ENCODE data around the gene SPATA2.

Gene SPATA2

GRCh38 chr20:49894073-49894470 lies 21.3 kb downstream of the SPATA2 start:
- TF ChIP-seq CSRNP3 (CRISPR knock-in tag; IDR thresholded peaks at IDR 0.05): no peak
- no peak for TF ChIP-seq ESRRG (CRISPR knock-in tag; IDR thresholded peaks at IDR 0.05)
- no peak for TF ChIP-seq RARB (CRISPR knock-in tag; IDR thresholded peaks at IDR 0.05)
- no peak for TF ChIP-seq OSR1 (CRISPR knock-in tag; IDR thresholded peaks at IDR 0.05)
- no peak for TF ChIP-seq ZFP3 (CRISPR knock-in tag; IDR thresholded peaks at IDR 0.05)
- no peak for TF ChIP-seq ZNF70 (CRISPR knock-in tag; IDR thresholded peaks at IDR 0.05)
- TF ChIP-seq ISL1 (CRISPR knock-in tag; IDR thresholded peaks at IDR 0.05): no peak
- TF ChIP-seq ZFP30 (CRISPR knock-in tag; IDR thresholded peaks at IDR 0.05): no peak
- no peak for TF ChIP-seq POU6F1 (CRISPR knock-in tag; IDR thresholded peaks at IDR 0.05; ENCODE audit: borderline replicate concordance, low read depth)
- no peak for TF ChIP-seq PATZ1 (CRISPR knock-in tag; IDR thresholded peaks at IDR 0.05; ENCODE audit: borderline replicate concordance)
- no peak for TF ChIP-seq GLIS3 (CRISPR knock-in tag; IDR thresholded peaks at IDR 0.05)
- TF ChIP-seq CREB5 (CRISPR knock-in tag; IDR thresholded peaks at IDR 0.05; ENCODE audit: low read depth): no peak
- TF ChIP-seq BACH2 (CRISPR knock-in tag; IDR thresholded peaks at IDR 0.05; ENCODE audit: borderline replicate concordance): no peak
- no peak for TF ChIP-seq ZC3H10 (CRISPR knock-in tag; IDR thresholded peaks at IDR 0.05)
- no peak for TF ChIP-seq TOX (CRISPR knock-in tag; IDR thresholded peaks at IDR 0.05; ENCODE audit: borderline replicate concordance)
- no peak for TF ChIP-seq PPARA (CRISPR knock-in tag; IDR thresholded peaks at IDR 0.05; ENCODE audit: borderline replicate concordance)
- no peak for TF ChIP-seq CSDC2 (CRISPR knock-in tag; IDR thresholded peaks at IDR 0.05)
- no peak for TF ChIP-seq SNAI2 (CRISPR knock-in tag; IDR thresholded peaks at IDR 0.05)
- no peak for TF ChIP-seq TCF4 (CRISPR knock-in tag; IDR thresholded peaks at IDR 0.05; ENCODE audit: borderline replicate concordance)
- no peak for TF ChIP-seq TSHZ2 (CRISPR knock-in tag; IDR thresholded peaks at IDR 0.05)
- ATAC-seq: no peak

- TF ChIP-seq GLIS3 (CRISPR knock-in tag; IDR thresholded peaks at IDR 0.05) (no peak), ISL1 (CRISPR knock-in tag; IDR thresholded peaks at IDR 0.05) (no peak)
- no peak for ATAC-seq
Measured at GRCh38 chr20:49893242-49894072, 21.9 kb downstream of the SPATA2 start.

- TF ChIP-seq OSR1 (CRISPR knock-in tag; IDR thresholded peaks at IDR 0.05) (no peak), CSRNP3 (CRISPR knock-in tag; IDR thresholded peaks at IDR 0.05) (no peak), ZFP30 (CRISPR knock-in tag; IDR thresholded peaks at IDR 0.05) (no peak), ZNF8 (CRISPR knock-in tag; IDR thresholded peaks at IDR 0.05) (no peak), CSDC2 (CRISPR knock-in tag; IDR thresholded peaks at IDR 0.05) (no peak), TCF4 (CRISPR knock-in tag; IDR thresholded peaks at IDR 0.05; ENCODE audit: borderline replicate concordance) (no peak), BACH2 (CRISPR knock-in tag; IDR thresholded peaks at IDR 0.05; ENCODE audit: borderline replicate concordance) (no peak), GLIS3 (CRISPR knock-in tag; IDR thresholded peaks at IDR 0.05) (no peak), ZC3H10 (CRISPR knock-in tag; IDR thresholded peaks at IDR 0.05) (no peak), RARB (CRISPR knock-in tag; IDR thresholded peaks at IDR 0.05) (no peak), TSHZ2 (CRISPR knock-in tag; IDR thresholded peaks at IDR 0.05) (no peak)
- ATAC-seq: no peak
Measured at GRCh38 chr20:49892817-49893216, 22.5 kb downstream of the SPATA2 start.
